ENCODE results near the gene TTC3. TPM values are rescaled to one million over a fixed set of nuclear protein-coding genes. Genes with fewer than 3 reads are reported as not detected.

The TTC3 gene
- total RNA-seq, 1 experiment from 2014 or later: 61.0 TPM

GRCh38 chr21:37193676-37194075 is 120.6 kb downstream of the TTC3 start:
- DNase-seq: no peak
- no peaks in the 10 kb centered on the region for H3K9me3 ChIP-seq
- H3K4me3 ChIP-seq: no peak overlapping the region
- H3K36me3 ChIP-seq: peaks cover 69% of the 10 kb centered on the region
- no peaks in the 10 kb centered on the region for H3K27me3 ChIP-seq

- peaks cover 67% of the 10 kb centered on the region for H3K36me3 ChIP-seq
- no peak for DNase-seq
Observed at GRCh38 chr21:37195059-37195458, 122.0 kb downstream of the TTC3 start.

GRCh38 chr21:37195610-37196009 is 122.6 kb downstream of the TTC3 start:
- Histone ChIP-seq H3K9me3 (no peaks in the 10 kb centered on the region), H3K36me3 (peaks cover 69% of the 10 kb centered on the region), H3K27me3 (no peaks in the 10 kb centered on the region), H3K4me3 (no peak overlapping the region)
- DNase-seq: no peak

More at GRCh38 chr21:37195059-37195458, 122.0 kb downstream of the TTC3 start:
- Histone ChIP-seq H3K9me3 (no peaks in the 10 kb centered on the region), H3K4me3 (no peak overlapping the region), H3K27me3 (no peaks in the 10 kb centered on the region)

- peaks cover 73% of the 10 kb centered on the region for H3K36me3 ChIP-seq
- no peak for DNase-seq
- H3K4me3 ChIP-seq: no peak overlapping the region
- no peaks in the 10 kb centered on the region for H3K9me3 ChIP-seq
- no peaks in the 10 kb centered on the region for H3K27me3 ChIP-seq
Observed at GRCh38 chr21:37196847-37197246, 123.8 kb downstream of the TTC3 start.

GRCh38 chr21:37197746-37198145 is 124.7 kb downstream of the TTC3 start:
- H3K27me3 ChIP-seq: no peaks in the 10 kb centered on the region
- H3K9me3 ChIP-seq: no peaks in the 10 kb centered on the region
- H3K4me3 ChIP-seq: no peak overlapping the region
- peaks cover 74% of the 10 kb centered on the region for H3K36me3 ChIP-seq
- no peak for DNase-seq

GRCh38 chr21:37199057-37199924 is 126.2 kb downstream of the TTC3 start:
- no peaks in the 10 kb centered on the region for H3K27me3 ChIP-seq
- DNase-seq: peak; percentile 85
- no peak overlapping the region for H3K4me3 ChIP-seq
- peaks cover 67% of the 10 kb centered on the region for H3K36me3 ChIP-seq
- no peaks in the 10 kb centered on the region for H3K9me3 ChIP-seq

- DNase-seq: no peak
- H3K36me3 ChIP-seq: peaks cover 55% of the 10 kb centered on the region
- H3K27me3 ChIP-seq: no peaks in the 10 kb centered on the region
- H3K4me3 ChIP-seq: no peak overlapping the region
- no peaks in the 10 kb centered on the region for H3K9me3 ChIP-seq
Observed at GRCh38 chr21:37200641-37201480, 127.8 kb downstream of the TTC3 start.

GRCh38 chr21:37202221-37203110 is 129.4 kb downstream of the TTC3 start:
- H3K27me3 ChIP-seq: no peaks in the 10 kb centered on the region
- H3K9me3 ChIP-seq: no peaks in the 10 kb centered on the region
- peaks cover 44% of the 10 kb centered on the region for H3K36me3 ChIP-seq
- H3K4me3 ChIP-seq: no peak overlapping the region
- DNase-seq: no peak

- H3K9me3 ChIP-seq: no peaks in the 10 kb centered on the region
- peaks cover 33% of the 10 kb centered on the region for H3K36me3 ChIP-seq
- no peak overlapping the region for H3K4me3 ChIP-seq
- no peaks in the 10 kb centered on the region for H3K27me3 ChIP-seq
- DNase-seq: no peak
Observed at GRCh38 chr21:37204580-37204979, 131.5 kb downstream of the TTC3 start.

- DNase-seq: no peak
- no peak overlapping the region for H3K4me3 ChIP-seq
- no peaks in the 10 kb centered on the region for H3K27me3 ChIP-seq
- H3K36me3 ChIP-seq: peaks cover 17% of the 10 kb centered on the region
- no peaks in the 10 kb centered on the region for H3K9me3 ChIP-seq
Observed at GRCh38 chr21:37206496-37206895, 133.4 kb downstream of the TTC3 start.

- H3K36me3 ChIP-seq: peaks cover 9% of the 10 kb centered on the region
- no peak overlapping the region for H3K4me3 ChIP-seq
- no peaks in the 10 kb centered on the region for H3K27me3 ChIP-seq
- peak; percentile 46 for DNase-seq
- no peaks in the 10 kb centered on the region for H3K9me3 ChIP-seq
Observed at GRCh38 chr21:37207441-37208009, 134.5 kb downstream of the TTC3 start.

- Histone ChIP-seq H3K36me3 (peaks cover 4% of the 10 kb centered on the region; the same call in 1 of the 2 replicates), H3K27me3 (no peaks in the 10 kb centered on the region), H3K4me3 (no peak overlapping the region), H3K9me3 (no peaks in the 10 kb centered on the region)
- no peak for DNase-seq
Observed at GRCh38 chr21:37208056-37208721, 135.1 kb downstream of the TTC3 start.

GRCh38 chr21:37208741-37209225 is 135.7 kb downstream of the TTC3 start:
- Histone ChIP-seq H3K36me3 (0 out of 2 replicates have a peak, but pooled peaks cover 2% of the 10 kb centered on the region), H3K27me3 (no peaks in the 10 kb centered on the region), H3K4me3 (no peak overlapping the region), H3K9me3 (no peaks in the 10 kb centered on the region)
- DNase-seq: no peak

GRCh38 chr21:37210130-37210529 is 137.1 kb downstream of the TTC3 start:
- DNase-seq: no peak
- no peak overlapping the region for H3K4me3 ChIP-seq
- no peaks in the 10 kb centered on the region for H3K36me3 ChIP-seq
- H3K27me3 ChIP-seq: no peaks in the 10 kb centered on the region
- H3K9me3 ChIP-seq: no peaks in the 10 kb centered on the region

GRCh38 chr21:37210799-37211198 is 137.7 kb downstream of the TTC3 start:
- DNase-seq: no peak
- H3K27me3 ChIP-seq: no peaks in the 10 kb centered on the region
- H3K9me3 ChIP-seq: no peaks in the 10 kb centered on the region
- H3K36me3 ChIP-seq: no peaks in the 10 kb centered on the region
- no peak overlapping the region for H3K4me3 ChIP-seq

- H3K9me3 ChIP-seq: no peaks in the 10 kb centered on the region
- no peak for DNase-seq
- no peak overlapping the region for H3K4me3 ChIP-seq
- H3K36me3 ChIP-seq: no peaks in the 10 kb centered on the region
- H3K27me3 ChIP-seq: no peaks in the 10 kb centered on the region
Observed at GRCh38 chr21:37214952-37215351, 141.9 kb downstream of the TTC3 start.
